SHP77 (cell line): ENCODE results near the gene TAB2.
"Not testable (repeated sequence)": the region's sequence is repeated elsewhere in the genome, so short reads cannot be mapped to it uniquely, and the experiment has no call there.

Experiments
- DNase-seq, 2 experiments: peaks; one replicate each; lab custom pipeline; 2025; lab: John Stamatoyannopoulos, UW

TAB2 gene

DNA sequence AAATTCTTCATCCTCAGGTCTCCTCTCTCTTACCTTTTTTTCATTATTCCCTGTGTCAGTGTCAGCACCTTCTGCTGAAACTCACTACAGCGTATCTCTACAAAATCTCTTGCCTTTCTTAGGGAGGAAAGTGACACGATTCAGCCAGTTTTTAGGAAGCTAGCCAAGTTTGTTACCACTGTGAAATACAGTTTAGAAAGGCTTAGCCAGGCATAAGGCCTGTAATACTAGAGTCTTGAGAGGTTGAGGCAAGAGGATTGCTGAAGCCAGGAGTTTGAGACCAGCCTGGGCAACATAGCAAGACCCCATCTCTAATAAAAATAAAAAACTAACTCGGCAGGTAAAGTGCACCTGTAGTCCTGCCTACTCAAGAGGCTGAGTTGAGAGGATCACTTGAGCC lies 16.7 kb downstream of the TAB2 start:
- DNase-seq, result no peak

DNA sequence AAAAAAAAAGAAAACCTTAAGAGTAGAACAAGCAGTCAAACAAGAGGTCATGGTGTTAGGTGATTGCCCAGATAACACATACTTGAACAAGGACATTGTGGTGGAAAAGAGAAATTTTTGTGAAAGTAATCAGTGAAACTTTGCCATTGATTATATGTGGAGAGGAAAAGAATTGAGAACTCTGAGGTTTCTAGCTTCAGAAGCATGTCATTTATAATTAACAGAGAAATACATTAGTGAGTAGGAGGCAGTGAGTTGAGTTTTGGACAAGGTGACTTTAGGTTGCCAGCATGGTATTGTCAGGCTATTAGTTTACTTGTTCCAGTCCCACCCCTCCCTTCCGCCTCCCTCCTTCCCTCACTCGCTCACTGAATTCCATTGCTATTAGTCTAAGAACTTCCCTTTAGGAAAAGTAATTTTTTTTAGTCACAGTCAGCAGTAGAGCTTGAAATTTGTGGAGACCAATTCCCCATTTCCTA lies 17.2 kb downstream of the TAB2 start:
- DNase-seq, result no peak

DNA sequence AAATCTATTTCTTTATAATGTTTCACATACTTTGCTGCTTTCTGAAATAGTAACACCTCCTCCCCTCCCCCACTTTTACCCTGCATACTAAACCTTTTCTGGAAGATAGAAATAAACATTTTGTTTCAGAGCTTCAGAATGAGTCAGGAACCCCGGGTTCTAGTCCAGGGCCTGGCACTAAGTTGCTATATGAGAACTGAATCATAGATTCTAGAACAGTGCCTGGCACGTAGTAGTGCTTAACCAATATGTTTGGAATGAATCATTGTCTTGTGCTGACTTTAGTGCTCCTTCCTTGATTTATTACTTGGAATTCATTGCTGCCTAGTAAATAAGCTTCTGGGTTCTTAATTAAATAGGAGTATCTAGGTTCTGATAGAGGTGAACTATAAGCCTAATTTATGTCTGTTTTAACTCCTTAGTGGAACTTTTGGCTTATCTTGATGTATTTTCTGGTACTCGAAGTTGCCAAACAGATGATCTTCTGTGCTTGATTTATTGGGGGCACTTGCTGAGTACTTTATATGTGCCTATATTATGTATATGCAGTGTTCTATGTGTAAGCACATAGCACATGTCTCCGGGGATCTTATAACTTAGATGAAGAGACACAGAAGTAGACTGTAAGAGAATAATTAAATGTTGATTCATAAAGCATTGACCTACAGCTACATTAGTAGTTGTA lies 18.6 kb downstream of the TAB2 start:
- DNase-seq, result no peak

DNA sequence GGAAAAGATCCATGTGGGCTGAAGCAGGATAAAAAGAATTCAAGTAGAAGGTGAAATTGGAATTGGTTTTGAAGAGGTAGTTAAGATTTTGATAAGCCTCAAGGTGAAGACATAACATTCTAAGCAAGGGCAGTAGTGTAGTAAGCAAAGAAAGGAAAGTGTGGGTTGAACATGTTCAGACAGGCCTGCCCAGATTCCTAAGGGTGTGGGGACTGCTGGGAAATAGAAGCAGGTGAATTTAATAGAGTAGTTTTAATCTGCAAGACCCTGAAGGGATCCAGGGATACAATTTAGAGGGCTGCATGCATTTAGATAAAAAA lies 19.1 kb downstream of the TAB2 start:
- DNase-seq, result no peak

DNA sequence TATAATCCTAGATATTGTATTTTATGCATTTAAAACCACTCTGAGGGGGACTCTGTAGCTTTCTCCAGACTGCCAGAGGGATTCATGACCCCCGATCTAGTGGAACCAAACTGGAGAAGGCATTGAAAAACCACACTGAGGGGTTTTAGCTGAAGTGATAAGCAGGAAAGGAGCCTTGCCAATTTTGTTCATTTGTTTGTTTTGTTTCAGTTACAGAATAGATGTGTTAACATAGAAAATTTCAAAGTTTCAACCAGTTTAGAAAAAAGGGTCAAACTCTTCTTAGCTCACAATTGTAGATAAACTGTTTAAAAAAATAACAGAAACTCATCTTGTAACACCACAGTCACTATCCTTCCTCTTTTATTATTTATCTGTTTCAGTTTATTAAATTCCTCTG lies 19.8 kb downstream of the TAB2 start:
- DNase-seq, result no peak

DNA sequence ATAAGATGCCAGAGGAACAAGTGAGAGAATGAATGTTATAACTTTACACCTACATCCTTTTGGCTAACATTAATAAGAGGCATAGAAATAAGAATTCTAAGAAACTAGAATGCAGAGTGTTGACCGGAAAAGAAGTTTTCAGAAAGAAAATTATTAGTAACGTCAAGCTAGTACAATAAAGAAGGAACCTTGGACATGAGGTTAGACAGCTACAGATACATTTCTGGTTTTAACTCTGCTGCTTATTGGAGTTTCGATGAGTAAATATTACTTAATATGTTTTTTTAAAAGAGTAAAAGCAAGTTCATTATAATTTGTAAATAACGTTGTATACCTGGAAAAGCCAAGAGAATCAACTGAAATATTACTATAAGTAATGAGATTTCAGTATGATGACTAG lies 22.7 kb downstream of the TAB2 start:
- DNase-seq, result no peak

DNA sequence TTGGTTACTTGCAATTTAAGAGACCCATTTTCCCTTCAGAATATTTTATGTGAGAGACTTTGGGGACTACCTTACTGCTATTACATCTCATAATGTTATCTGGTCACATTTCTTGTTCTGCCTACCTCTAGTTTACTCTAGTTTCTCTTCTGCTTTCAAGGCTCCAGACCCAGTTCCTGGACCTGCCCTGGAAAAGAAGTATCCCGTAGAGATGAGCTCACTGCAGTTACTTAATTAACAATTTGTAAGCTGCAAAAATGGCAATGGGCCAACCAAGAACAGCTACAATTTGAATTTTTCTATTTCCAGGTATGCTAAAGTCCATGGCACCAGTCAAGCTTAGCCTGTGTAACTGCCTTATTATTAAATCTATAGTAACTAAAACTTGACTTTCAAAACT lies 25.0 kb downstream of the TAB2 start:
- no peak for DNase-seq

DNA sequence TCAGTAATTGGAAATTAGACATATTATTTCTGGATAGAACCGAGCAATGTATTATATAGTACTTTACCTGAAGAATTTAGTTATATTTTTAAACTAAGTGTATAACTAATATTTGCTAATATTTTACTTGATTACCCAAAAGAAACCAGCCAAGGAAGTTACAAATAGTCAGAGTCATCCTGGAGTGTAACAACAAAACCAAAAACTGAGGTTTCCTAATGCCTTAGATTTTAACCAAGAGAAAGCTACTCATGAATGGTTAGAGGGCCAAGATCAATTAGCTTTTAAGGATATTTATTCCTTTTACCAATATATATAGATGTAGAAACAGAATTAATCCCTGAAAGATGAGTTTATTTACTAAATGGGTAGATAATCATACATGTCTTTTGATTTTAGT lies 26.0 kb downstream of the TAB2 start:
- DNase-seq, result no peak

DNA sequence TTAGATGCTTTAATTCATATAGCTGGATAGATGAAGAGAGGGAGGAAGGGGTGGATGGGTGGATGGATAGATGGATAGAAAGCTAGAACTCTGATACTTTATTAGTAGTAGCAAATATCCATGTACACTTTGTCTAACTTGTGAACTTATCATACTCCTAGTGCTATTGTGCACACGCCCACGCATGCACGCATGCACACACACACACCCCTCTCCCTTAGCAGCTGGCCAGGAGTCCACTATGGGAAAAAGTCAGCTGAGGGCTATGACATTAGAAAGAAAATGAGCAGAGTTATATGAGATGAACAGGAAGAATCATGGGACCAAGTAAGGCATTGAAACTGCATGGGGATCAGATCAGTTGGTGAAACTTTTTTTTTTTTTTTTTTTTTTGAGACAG lies 28.6 kb downstream of the TAB2 start:
- DNase-seq, result no peak

DNA sequence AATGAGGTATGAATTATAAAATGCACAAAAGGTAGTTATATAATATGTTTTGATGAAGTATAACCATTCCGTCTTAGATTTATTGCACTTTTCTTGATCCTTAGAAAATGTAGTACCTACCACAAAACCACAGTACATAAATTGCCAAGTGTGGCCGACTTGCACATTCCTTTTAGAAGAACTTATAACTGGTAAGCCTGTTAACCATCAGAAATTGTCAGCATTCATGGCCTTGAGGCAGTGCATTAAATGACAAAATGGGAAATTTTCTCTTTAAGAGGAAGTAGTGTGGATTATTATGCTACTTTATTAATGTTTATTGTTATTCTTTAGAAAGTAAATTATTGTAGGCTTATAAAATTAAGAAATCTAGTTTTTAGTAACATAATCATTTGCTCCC lies 29.6 kb downstream of the TAB2 start:
- DNase-seq, result no peak

DNA sequence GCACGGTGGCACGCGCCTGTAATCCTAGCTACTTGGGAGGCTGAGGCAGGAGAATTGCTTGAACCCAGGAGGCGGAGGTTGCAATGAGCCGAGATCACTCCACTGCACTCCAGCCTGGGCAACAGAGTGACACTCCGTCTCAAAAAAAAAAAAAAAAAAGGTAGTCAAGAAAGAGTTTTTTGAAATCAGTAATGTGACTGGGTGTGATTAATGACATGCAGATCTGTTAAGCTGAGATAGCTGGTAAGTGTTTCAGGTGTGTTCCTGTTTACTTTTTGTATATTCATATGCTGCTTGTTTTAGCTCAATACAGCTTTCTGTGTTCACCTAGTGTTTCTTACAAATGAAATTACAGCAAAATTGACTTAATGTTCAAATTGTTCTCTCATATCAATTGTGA lies 31.8 kb downstream of the TAB2 start:
- DNase-seq, result not testable (repeated sequence)

DNA sequence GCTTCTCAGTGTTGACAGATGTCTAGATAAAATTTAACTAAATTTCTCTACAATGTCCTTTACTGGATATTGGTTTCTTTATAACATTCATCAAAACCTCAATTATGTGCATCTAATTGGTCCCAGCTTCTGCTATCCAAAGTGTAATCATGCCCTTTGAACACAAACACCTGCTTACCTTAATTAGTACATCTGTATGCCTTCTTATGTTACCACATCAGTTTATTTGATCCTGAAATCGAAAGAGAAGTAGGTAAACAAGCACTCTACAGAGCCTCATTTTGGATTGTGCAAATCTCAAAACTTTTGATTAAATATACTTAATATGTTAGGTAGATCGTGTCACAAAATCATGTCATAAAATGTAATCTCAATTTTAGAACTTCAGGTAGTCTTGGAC lies 36.5 kb downstream of the TAB2 start:
- DNase-seq, result no peak

DNA sequence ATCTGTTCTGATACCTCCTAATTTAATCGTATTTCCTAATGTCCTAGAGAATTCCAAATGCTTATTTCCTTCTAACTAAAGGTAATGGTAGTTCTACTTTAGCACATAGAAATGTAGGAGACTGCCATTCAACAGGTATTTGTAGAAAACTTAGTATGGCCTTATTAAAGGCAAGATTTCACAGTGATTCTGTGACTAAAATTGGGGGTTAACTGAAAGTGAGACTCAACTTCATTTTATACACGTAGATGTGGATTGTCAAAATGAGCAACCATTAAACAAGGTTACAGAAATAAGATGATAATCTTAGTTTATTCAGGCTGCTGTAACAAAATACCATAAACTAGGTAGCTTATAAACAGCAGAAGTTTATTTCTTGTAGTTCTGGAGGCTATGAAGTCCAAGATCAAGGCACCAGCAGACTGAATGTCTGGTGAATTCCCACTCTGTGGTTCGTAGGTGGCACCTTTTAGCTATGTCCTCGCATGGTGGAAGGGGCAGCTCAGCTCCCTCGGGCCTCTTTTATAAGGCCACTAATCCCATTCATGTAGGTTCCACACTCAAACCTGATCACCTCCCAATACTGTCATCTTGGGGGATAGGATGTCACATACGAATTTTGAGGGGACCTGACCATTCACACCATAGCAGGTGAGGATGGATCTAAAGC lies 38.7 kb downstream of the TAB2 start:
- no peak for DNase-seq

DNA sequence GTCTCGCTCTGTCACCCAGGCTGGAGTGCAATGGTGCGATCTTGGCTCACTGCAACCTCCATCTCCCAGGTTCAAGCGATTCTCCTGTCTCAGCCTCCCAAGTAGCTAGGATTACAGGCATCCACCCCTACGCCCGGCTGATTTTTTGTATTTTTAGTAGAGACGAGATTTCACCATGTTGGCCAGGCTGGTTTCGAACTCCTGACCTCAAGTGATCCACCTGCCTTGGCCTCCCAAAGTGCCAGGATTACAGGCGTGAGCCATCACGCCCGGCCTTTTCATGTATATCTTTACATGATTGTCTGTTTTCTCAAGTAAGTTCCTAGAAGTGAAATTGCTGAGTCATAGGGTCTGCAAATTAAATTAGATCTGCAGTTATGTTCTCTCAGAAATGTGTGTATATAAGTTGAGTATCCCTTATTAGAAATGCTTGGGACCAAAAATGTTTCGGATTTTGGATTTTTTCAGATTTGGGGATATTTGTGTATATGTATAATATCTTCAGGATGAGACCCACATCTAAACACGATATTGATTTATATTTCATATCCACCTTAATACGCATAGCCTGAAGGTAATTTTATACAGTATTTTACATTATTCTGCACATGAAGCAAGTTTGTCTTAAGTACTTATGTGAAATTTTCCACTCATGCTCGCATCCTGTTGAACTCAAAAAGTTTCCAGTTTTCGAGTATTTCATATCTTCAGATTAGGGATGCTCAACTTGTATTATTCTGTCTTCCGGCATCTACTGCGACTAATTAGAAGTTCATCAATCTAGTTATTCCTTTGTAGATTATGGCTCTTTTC lies 40.4 kb downstream of the TAB2 start:
- DNase-seq, result no peak

DNA sequence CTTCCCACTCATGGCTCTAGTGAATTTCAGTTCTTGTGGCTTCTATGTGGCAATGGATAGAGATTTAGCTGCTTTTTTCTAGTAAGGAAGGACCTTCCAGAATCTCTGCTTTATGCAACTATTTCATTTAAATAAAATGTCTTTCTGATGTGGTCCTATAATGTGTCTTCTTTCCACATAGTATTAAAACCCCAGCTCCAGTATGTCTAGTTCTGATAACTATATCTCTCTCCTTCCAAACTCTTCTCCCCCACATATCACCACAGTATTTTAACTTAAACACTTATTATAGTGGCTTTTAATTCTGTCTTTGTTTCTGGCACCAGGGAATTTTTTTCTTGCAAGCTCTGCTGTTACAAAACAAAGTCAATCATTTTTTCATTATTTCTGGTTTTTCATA lies 41.9 kb downstream of the TAB2 start:
- no peak for DNase-seq

DNA sequence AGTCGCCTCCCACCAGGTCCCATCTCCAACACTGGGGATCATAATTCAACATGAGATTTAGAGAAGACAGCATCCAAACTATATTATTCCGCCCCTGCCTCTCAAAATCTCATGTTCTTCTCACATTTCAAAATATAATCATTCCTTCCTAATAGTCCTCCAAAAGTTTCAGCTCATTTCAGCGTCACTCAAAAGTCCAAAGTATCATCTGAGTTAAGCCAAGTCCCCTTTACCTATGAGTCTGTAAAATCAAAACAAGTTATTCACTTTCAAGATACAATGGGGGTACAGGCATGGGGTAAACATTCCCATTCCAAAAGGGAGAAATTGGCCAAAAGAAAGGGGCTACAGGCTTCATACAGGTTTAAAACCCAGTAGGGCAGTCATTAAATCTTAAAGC lies 43.0 kb downstream of the TAB2 start:
- no peak for DNase-seq

DNA sequence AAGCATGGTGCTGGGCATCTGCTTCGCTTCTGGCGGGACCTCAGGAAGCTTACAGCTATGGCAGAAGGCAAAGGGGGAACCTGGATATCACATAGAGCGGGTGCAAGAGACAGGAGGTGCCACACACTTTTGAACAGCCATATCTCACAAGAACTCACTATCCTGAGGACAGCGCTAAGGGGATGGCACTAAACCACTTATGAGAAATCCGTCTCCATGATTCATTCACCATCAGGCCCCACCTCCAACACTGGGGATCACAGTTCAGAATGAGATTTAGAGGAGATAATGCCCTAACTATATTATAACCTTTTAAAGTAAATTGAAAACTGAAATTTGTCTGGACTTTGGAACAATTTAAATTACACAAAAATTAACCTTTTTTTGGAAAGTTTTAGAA lies 44.8 kb downstream of the TAB2 start:
- DNase-seq, result no peak

DNA sequence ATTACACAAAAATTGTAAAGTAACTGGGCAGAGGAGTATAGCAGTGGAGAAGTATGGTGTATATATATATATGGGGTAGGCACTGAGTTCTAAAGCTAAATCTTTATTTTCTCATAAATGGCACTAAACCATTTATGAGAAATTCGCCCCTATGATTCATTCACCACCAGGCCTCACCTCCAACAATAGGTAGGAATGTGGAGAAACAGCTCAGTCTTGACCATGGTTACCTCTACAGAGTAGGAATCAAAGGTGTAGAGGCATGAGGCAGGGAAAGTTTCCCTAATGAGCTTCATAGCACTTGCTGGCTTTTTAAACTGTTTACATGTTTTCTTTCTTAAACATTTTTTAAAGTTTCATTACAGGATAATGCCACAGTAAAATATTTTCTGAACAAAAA lies 45.6 kb downstream of the TAB2 start:
- DNase-seq, result no peak

DNA sequence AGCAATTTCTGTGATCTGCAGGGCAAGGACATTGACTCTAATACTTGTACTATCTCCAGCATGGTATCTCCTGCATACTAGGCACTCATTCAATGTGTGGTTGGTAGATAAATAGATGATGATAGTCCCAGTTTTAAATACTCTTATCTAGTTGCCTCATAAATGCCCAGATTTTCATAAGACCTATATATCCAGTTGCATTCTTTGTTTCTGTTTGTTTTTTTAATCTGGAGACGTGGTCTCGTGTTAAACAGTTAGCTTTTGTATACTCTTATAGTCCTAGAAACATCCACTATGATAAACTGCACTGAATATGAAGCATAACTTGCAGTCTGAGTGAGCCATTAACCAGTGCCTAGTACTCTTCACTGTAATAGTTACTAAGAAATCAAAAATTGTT lies 47.0 kb downstream of the TAB2 start:
- no peak for DNase-seq

DNA sequence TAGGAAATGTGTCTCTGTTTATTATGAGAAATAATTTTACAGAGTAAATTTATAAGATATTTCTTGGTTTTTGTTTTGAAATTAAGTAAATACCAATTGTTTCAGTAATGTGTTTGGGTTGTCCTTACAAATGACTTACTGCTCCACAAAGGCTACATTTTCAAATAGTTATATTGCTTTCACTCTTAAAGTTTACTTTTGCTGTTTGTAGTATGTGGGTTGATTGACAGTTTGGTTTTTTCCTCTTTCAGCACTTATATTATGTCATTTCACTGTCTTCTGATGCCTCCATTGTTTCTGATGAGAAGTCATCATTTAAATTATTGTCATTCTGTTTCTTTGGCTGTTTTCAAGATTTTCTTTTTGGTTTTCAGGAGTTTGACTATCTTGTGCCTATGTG lies 47.7 kb downstream of the TAB2 start:
- no peak for DNase-seq

DNA sequence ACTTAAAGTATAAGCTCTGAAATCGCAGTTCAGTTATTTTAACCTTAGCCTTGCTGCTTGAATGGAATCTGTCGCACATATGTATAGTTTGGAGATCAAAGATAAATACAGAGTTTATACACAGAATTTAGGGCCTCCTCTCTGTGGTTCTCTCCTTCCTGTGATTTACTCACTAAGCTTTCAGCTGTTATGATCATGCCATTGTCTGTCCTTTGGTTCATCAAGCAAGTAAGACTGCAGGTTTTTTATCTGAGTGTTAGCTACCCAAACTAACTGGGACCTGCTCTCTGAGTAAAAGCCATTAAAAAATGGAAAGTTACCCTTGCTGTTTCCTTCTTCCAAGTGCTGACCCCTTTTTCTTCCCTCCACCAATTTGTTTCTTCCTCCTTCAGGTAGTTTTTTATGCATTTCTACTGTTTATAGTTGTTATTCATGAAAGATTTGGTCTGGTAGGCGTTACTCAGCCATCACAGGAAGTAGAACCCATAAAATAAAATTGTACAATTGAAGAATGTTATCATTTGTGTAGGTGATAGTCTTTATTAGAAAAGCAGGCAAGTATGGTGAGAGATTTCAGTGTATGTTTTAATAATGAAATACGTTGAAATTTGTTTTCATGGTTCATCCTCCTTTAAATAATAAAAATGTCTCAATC lies 48.9 kb downstream of the TAB2 start:
- no peak for DNase-seq

DNA sequence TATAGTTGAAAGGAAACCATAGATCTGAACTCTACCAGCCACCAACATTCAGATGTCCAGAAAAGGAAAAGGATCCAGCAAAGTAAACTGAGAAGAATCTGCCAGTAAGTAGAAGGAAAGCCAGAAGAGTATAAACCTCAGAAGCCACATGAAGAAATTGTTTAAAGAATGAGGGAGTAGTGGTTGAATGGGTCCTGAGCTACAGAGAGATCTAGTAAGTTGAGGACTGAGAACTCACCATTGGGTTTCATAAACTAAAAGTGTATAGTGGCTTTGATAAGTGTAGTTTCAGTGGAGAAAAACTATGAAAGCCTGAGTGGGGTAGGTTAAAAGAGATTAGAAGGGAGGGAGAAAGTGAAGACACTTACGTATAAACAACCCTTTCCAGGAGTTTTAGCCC lies 50.6 kb downstream of the TAB2 start:
- no peak for DNase-seq

DNA sequence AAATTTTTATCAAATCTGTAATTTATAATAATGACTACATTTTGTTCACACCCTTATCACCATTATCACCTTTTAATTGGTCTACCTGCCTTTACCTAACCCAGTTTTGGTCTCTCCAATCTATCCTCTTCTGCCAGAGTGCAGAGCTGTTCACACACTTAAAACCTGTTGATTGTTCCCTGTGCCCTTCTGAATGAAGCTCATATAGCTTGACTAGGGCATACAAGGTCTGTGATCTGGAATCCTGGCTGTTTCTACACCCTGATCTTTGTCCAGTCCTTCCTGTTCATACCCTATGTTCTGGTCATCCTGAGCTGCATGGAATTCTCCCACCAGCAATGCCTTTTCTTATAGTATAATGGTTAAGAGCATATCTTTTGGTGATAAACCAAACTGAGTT lies 53.6 kb downstream of the TAB2 start:
- no peak for DNase-seq
